ENCODE results near the gene AMTN.
"Not testable (repeated sequence)": the region's sequence is repeated elsewhere in the genome, so short reads cannot be mapped to it uniquely, and the experiment has no call there.

The AMTN gene

DNA sequence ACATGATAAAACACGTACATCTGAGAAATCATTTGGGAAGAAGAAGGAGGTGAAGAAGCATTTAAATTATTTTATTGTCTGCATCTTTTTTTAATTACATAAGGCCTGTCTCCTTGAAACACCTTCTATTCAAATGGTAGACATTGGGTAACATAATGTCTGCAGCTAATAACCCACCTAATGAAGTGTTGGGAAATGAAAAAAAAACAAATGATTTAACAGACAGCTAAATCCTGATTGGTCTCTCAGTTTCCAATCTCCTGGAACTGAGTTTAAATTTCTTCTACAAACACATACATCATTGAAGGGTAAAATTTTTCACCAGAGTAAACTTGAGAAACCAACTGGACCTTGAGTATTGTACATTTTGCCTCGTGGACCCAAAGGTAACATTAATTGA, at the start of gene AMTN:
Gene AMTN (plus strand): TSS at position 301 of the 400 bp plus-strand sequence. CDS start 209 bp downstream, outside the sequence.
- no peak for DNase-seq (ENCODE audit: low read depth in 3 of 3)

- no peak for DNase-seq (ENCODE audit: low read depth in 3 of 3)
Measured at GRCh38 chr4:70471897-70472296, 46.5 kb upstream of the AMTN start, which contains the start of gene MUC7. Gene MUC7 (plus strand): TSS chr4:70472197. CDS start chr4:70474022, 1,825 bp downstream.

DNA sequence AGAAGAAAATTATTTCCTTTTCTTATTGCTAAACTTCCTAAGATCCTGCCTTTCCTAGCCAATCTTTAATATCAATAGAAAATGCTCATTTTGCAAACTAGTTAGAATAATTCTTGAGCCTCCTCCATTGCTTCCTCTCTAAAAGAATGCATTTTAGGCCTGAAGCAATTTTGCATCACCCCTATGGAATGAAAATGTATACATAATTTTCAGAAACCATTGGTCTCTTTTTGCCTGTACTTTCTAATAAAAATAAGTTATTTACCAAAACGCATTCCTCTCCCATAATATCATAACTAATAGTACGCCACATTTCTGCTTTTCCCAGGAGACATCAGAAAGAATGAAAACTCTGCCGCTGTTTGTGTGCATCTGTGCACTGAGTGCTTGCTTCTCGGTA, 44.7 kb upstream of the AMTN start:
- DNase-seq (ENCODE audit: low read depth in 3 of 3), result no peak

GRCh38 chr4:70488748-70489147, 29.6 kb upstream of the AMTN start:
- DNase-seq (ENCODE audit: low read depth in 3 of 3), result no peak

DNA sequence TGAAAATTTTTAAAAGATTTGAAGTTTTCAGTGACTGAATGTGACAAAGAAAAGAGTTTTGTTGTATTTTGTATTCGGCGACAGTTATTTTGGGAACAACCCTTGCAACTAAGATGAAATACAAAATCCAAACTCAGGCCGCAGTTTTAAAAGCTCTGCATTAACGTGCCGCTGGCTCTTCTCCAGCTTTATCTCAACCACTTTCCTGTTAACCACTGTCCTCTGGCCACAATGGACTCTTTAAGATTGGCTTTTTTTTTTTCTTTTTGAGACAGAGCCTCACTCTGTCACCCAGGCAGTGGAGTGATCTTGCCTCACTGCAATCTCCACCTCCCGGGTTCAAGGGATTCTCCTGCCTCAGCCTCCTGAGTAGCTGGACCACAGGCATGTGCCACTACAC, 22.1 kb upstream of the AMTN start:
- DNase-seq (ENCODE audit: low read depth in 3 of 3), result no peak

DNA sequence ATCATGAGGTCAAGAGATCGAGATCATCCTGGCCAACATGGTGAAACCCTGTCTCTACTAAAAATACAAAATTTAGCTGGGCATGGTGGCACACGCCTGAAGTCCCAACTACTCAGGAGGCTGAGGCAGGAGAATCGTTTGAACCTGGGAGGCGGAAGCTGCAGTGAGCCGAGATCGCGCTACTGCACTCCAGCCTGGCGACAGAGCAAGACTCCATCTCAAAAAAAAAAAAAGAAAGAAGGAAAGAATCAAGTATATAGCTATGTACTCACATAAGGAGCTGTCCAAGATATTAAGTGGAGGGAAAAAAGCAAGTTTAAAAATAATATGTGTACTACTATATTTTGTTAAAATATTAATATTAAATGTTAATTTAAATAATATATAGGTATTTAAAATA, 16.5 kb upstream of the AMTN start:
- not testable (repeated sequence) for DNase-seq (ENCODE audit: low read depth in 3 of 3)

GRCh38 chr4:70504733-70505132, 13.6 kb upstream of the AMTN start:
- no peak for DNase-seq (ENCODE audit: low read depth in 3 of 3)

- DNase-seq (ENCODE audit: low read depth in 3 of 3), result peak; percentile 5 to 21 (median 13)
Measured at GRCh38 chr4:70505151-70505748, 13.1 kb upstream of the AMTN start.

DNA sequence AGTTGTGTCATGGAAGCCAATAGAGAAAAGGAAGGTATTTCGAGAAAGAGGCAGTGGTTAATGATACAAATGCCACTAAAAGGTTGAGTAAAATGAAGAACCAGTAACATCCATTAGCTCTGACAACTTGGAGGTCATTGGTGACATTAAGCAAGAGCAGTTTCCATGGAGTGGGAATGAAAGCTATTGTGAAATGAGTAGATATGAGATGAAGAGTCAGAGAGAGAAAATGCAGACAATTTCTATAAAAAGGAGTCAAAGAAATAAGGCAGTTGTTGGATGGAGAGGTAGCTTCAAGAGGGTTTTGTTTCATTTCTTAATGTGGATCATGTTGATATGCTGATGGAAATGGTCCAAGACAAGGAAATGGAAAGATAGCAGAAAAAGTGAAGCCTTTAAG, 9.6 kb upstream of the AMTN start:
- DNase-seq (ENCODE audit: low read depth in 3 of 3), result no peak

DNA sequence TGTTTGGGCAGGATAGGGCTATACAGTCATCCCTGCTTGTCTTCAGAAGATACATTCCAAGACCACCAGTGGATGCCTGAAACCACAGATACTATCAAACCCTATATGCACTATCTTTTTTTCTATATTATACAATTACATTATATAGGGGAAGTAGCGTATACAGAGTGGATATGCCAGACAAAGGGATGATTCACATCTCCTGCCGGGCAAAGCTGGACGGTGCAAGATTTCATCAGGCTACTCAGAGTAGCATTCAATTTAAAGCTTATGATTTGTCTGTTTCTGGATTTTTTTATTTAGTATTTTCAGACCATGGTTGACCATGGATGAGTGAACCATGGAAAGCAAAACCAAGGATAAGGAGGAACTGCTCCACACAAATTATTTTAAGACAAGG, 7.0 kb upstream of the AMTN start:
- no peak for DNase-seq (ENCODE audit: low read depth in 3 of 3)

GRCh38 chr4:70515367-70516250, 2.8 kb upstream of the AMTN start:
- DNase-seq (ENCODE audit: low read depth in 3 of 3), result no peak

DNA sequence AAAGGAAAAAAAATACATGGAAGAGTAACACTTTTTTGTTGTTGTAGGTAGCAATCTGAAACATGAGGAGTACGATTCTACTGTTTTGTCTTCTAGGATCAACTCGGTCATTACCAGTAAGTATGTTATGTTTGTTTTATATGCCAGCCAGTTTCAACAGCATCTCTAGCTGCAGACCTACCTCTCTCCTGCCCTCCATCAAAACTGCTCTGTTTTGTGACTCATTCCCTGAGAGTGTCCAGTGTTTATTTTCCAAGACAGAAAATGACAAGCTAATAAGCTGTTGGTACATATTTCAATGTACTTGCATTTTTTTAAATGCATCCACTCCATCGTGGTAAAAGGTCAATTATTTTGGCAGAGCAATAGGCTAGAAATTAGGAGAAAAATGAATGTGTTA, 347 bp downstream of the AMTN start:
- no peak for DNase-seq (ENCODE audit: low read depth in 3 of 3)

DNA sequence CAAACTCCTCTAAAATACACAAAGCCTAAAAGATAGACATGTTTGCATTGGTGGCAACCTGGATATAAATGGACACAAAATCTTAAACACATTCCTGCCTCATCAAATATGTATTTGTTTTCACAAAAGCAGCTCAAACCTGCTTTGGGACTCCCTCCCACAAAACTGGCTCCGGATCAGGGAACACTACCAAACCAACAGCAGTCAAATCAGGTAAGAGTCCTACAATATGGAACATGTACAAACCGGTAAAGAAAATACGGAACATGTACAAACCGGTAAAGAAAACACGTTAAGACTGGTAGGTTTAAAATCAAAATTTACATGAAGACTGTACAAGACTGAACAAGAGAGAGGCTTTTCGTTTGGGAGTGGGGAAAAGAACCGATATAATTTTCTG, 4.3 kb downstream of the AMTN start:
- no peak for DNase-seq (ENCODE audit: low read depth in 3 of 3)

- no peak for DNase-seq (ENCODE audit: low read depth in 3 of 3)
Measured at GRCh38 chr4:70530997-70531396, 12.6 kb downstream of the AMTN start.

- no peak for DNase-seq (ENCODE audit: low read depth in 3 of 3)
Measured at GRCh38 chr4:70531981-70532380, 13.6 kb downstream of the AMTN start.

DNA sequence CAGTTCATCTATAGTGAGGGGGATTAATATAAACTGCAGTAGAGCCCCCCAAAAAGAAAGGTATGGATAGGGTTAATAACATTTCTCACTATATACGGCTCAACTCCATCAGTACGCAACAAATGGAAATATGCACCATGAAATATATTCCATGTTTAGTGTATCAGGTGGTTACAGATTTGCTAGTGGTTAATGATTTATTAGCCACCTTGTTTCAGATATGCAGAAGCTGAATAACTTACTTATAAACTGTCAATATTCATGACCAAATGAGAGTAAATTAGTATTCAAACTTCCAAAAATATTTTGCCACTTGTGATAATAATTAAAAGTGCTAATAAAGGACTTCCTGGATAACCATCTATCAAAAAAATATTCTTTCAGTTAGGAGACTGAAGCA, 14.8 kb downstream of the AMTN start:
- no peak for DNase-seq (ENCODE audit: low read depth in 3 of 3)

- no peak for DNase-seq (ENCODE audit: low read depth in 3 of 3)
Measured at GRCh38 chr4:70533791-70534190, 15.4 kb downstream of the AMTN start.

GRCh38 chr4:70534886-70535285, 16.5 kb downstream of the AMTN start:
- not testable (repeated sequence) for DNase-seq (ENCODE audit: low read depth in 3 of 3)

- DNase-seq (ENCODE audit: low read depth in 3 of 3), result no peak
Measured at GRCh38 chr4:70538869-70539268, 20.5 kb downstream of the AMTN start.

DNA sequence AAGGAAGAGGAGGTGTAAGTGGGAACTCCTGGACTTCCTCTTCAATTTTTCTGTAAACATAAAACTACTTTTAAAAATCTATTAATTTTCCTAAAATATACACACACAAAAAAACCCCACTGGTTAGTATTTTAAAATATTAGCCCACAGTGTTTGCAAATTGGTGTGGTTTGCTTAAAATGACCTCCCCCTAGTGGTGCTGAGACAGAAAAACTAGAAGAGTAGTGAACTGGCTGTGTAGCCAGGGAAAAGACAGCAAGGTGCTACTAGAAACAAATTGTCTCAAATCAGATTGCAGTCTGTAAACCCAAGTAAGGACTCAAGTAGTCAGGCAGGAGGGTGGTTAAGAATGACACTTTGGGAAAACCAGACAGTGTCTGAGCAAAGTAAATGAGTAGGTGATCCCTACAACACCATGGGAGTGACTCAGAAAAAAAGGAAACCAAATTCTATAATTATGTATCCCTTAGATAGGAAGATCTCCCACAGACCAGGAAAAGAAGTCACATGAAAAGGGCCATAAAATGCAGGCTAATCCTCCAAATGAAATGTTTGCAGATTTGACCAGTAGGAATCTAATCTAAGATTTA, 26.0 kb downstream of the AMTN start:
- DNase-seq (ENCODE audit: low read depth in 3 of 3), result no peak

- DNase-seq (ENCODE audit: low read depth in 3 of 3), result no peak
Measured at GRCh38 chr4:70556856-70557255, 38.5 kb downstream of the AMTN start.

DNA sequence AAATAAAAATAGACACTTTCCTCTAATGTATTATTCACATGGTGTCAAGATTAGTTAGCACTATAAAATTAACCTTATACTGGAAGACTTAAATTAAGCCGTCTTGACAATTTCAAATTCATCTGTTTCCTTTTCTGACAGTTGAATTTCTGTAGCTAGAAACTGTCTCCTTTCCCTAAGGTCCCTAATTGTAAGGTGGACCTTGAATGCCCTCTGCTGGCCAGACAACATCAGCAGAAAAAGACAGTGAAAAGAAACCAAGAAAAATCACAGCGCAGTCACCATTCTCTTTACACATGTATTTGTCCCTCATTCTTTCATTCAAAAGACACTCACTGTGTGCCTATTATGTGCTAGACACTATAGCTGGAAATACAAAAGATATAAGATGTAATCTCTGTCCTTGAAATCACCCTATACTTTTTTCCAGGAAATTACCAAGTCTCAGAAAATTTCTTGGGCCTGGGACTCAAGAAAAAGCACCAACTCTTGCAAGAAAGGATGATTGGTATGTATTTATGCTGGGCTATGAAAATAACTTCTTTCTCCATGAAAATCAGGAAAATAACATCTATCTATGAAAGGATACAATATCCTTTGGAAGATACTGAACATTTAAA, 41.0 kb downstream of the AMTN start:
- no peak for DNase-seq (ENCODE audit: low read depth in 3 of 3)

All from stimulated activated CD4-positive, alpha-beta T cell treated with anti-CD3 and anti-CD28 coated beads, TNF-alpha, amount 100 ng/mL, for 4 hours (primary cell).